Posterior vena cava (tissue), 2 donors: Measurements from ENCODE around the gene TRIM62. TPM values are rescaled to one million over a fixed set of nuclear protein-coding genes. Genes with fewer than 3 reads are reported as not detected.

Experiments used
- DNase-seq: peaks from one replicate; pipeline ENCODE4 v3.0.0-alpha.2; 2020; ENCODE audit warnings: low spot score
- intact Hi-C, 2 donors: fragments of 100-400 bp; cut with DNase I; formaldehyde crosslinking; loops; one replicate each; pipeline versions ENCODE4 v1.14.1 to v1.14.2; 2022 to 2023
- total RNA-seq, 2 donors: library from RNA; stranded (reverse); fragmentation: NEBNext Ultra II Directional; extraction: Animal tissue kit (Norgen Biotek cat#: 25700); gene quantifications; one replicate each; pipeline ENCODE4 v1.2.1, GENCODE V29; 2021
- donor health status: DM: yes; HTN: yes; CAD: no.
- donor health status: DM: yes; HTN: yes; CAD: no.

Gene TRIM62
- total RNA-seq, 2 donors from 2014 or later = 5.0 to 5.2 TPM

GRCh38 chr1:33182401-33182841, 578 bp upstream of the TRIM62 start:
- intact Hi-C loops = no loop called here
- no peak for DNase-seq

- DNase-seq = no peak
- intact Hi-C loops = no loop called here
Observed at GRCh38 chr1:33180911-33181890, 642 bp downstream of the TRIM62 start.

GRCh38 chr1:33180226-33180910, 1.5 kb downstream of the TRIM62 start:
- peak; percentile 96 for DNase-seq
- intact Hi-C loops = no loop called here

- no peak for DNase-seq
- intact Hi-C loops = no loop called here
Observed at GRCh38 chr1:33178836-33179439, 2.9 kb downstream of the TRIM62 start.

GRCh38 chr1:33177996-33178540, 3.8 kb downstream of the TRIM62 start:
- DNase-seq = no peak
- intact Hi-C loops = no loop called here

- intact Hi-C loops = no loop called here
- DNase-seq = no peak
Observed at GRCh38 chr1:33176887-33177286, 5.0 kb downstream of the TRIM62 start.

GRCh38 chr1:33176362-33176850, 5.4 kb downstream of the TRIM62 start:
- no peak for DNase-seq
- intact Hi-C loops = no loop called here

- DNase-seq = no peak
- intact Hi-C loops = no loop called here
Observed at GRCh38 chr1:33175865-33176264, 6.0 kb downstream of the TRIM62 start.

GRCh38 chr1:33173091-33173490, 8.8 kb downstream of the TRIM62 start:
- intact Hi-C loops = no loop called here
- no peak for DNase-seq

- intact Hi-C loops = no loop called here
Observed at GRCh38 chr1:33171977-33172813, 9.6 kb downstream of the TRIM62 start.

GRCh38 chr1:33170351-33171274, 11.2 kb downstream of the TRIM62 start:
- DNase-seq = peak; percentile 31
- intact Hi-C loops = no loop called here

More at GRCh38 chr1:33171977-33172813, 9.6 kb downstream of the TRIM62 start:
- no peak for DNase-seq

GRCh38 chr1:33169290-33170055, 12.4 kb downstream of the TRIM62 start:
- peak; percentile 26 for DNase-seq
- intact Hi-C loops = no loop called here

GRCh38 chr1:33168556-33169289, 13.1 kb downstream of the TRIM62 start:
- intact Hi-C loops = no loop called here

GRCh38 chr1:33167650-33168447, 14.0 kb downstream of the TRIM62 start:
- intact Hi-C loops = no loop called here
- DNase-seq = peak; percentile 5

More at GRCh38 chr1:33168556-33169289, 13.1 kb downstream of the TRIM62 start:
- peak; percentile 53 for DNase-seq

- intact Hi-C loops = no loop called here
Observed at GRCh38 chr1:33165809-33166208, 16.0 kb downstream of the TRIM62 start.

More at GRCh38 chr1:33165809-33166208, 16.0 kb downstream of the TRIM62 start:
- no peak for DNase-seq
